Pancreas (tissue), 10 donors: ENCODE data around the gene ABITRAM. TPM values are rescaled to one million over a fixed set of nuclear protein-coding genes. Genes with fewer than 3 reads are reported as not detected.
"Not testable (repeated sequence)": the region's sequence is repeated elsewhere in the genome, so short reads cannot be mapped to it uniquely, and the experiment has no call there.

Experiments used
- ATAC-seq, 4 donors: fragments of 200-7000 bp; cut with Tn5 transposase; one replicate each; pipeline versions ENCODE4 v1.8.0 to v1.9.1; 2020; ENCODE audit warnings: mild to moderate bottlenecking in 4 of 4, moderate library complexity in 4 of 4
- DNase-seq, 6 donors: peaks; one replicate each; pipeline ENCODE4 v3.0.0-alpha.2; 2020
- FAIRE-seq: peaks from 2 replicates; lab custom pipeline; 2012; peaks lifted over from hg19 to GRCh38; lab: Jason Lieb, UNC
- H3K27ac ChIP-seq, 4 donors: fragments of 200-600 bp; sonication (generic); 1 replicate in 3 of 4; 2 replicates in 1 of 4; pipeline versions ENCODE4 v1.5.0 to v1.8.0; 2020
- H3K27me3 ChIP-seq, 4 donors: fragments of 200-600 bp; one replicate each; pipeline ENCODE4 v1.8.0; 2021
- H3K36me3 ChIP-seq, 3 donors: fragments of 200-600 bp; sonication (generic) in 1 of 3; one replicate each; pipeline versions ENCODE4 v1.5.0 to v1.8.0; 2020 to 2021
- H3K4me1 ChIP-seq, 3 donors: fragments of 200-600 bp; one replicate each; pipeline ENCODE4 v1.8.0; 2021
- H3K4me3 ChIP-seq, 4 donors: fragments of 200-600 bp; sonication (generic) in 2 of 4; one replicate each; pipeline versions ENCODE4 v1.5.0 to v1.8.0; 2020 to 2021
- H3K9me3 ChIP-seq, 4 donors: fragments of 200-600 bp; one replicate each; pipeline ENCODE4 v1.8.0; 2021
- CTCF ChIP-seq, 4 donors: fragments of 200-600 bp; sonication (generic) in 3 of 4; IDR thresholded peaks; one replicate each; pipeline versions ENCODE4 v1.5.0 to v1.8.0; 2021; ENCODE audit warnings: antibody characterized with exemption in 4 of 4
- WGBS, 2 donors: extraction: QIAGEN DNeasy Blood & Tissue Kit; methylation state at CpG; one replicate each; pipeline ENCODE4 v1.1.7; 2013; 5-methylcytosine and 5-hydroxymethylcytosine counted together
- intact Hi-C, 3 donors: fragments of 100-400 bp; cut with DNase I; formaldehyde crosslinking; loops; one replicate each; pipeline versions ENCODE4 v1.11.1 to v1.14.2; 2022
- polyA plus RNA-seq, 2 donors: library from polyadenylated mRNA; stranded (reverse); fragments of 200-250 nt; gene quantifications; one replicate each; pipeline ENCODE4 v1.2.3, GENCODE V29; 2013
- total RNA-seq, 6 donors: library from RNA; stranded (reverse); fragmentation: NEBNext Ultra II Directional in 4 of 6; extraction: Animal tissue kit (Norgen Biotek cat#: 25700) in 4 of 6; gene quantifications; one replicate each; pipeline versions ENCODE4 v1.2.1 to v1.2.4, GENCODE V29; 2021 to 2023
- donor health status: healthy with polysubstance abuse.
- donor health status: DM: no; HTN: no; CAD: no; lungs with moderate emphysema.
- donor health status: DM: no; HTN: no; CAD: no.
- donor health status: control.
- donor health status: control.
- donor health status: Bipolar disorder and iron deficiency.
- donor health status: DM: yes; HTN: yes; CAD: no.
- donor health status: DM: no; HTN: no; CAD: no.
- donor health status: DM: no; HTN: no; CAD: no.
- donor health status: DM: yes; HTN: yes; CAD: no.

The ABITRAM gene
- total and polyA plus RNA-seq, 8 donors: 5.7 to 8.1 (median 7.3) TPM

- no peak for DNase-seq
- 71 to 72% methylated on average over 4 of the region's 4 CpGs for WGBS, 2 donors
- Histone ChIP-seq H3K36me3 (peaks cover 0 to 57% (median 12%) of the 10 kb centered on the region in 3 donors), H3K4me1 (no peaks in the 10 kb centered on the region), H3K4me3 (no peak overlapping the region), H3K27me3 (no peaks in the 10 kb centered on the region), H3K9me3 (no peaks in the 10 kb centered on the region), H3K27ac (no peak overlapping the region)
- intact Hi-C loops: no loop called here
- FAIRE-seq: no peak
- TF ChIP-seq CTCF (IDR thresholded peaks at IDR 0.05): no peak
- no peak for ATAC-seq
These were observed 39.8 kb upstream of the ABITRAM start for GRCh38 chr9:108894225-108894997.

GRCh38 chr9:108897324-108898096, 36.7 kb upstream of the ABITRAM start:
- Histone ChIP-seq H3K9me3 (no peaks in the 10 kb centered on the region), H3K4me1 (no peaks in the 10 kb centered on the region), H3K4me3 (no peak overlapping the region), H3K27me3 (no peaks in the 10 kb centered on the region), H3K27ac (no peak overlapping the region), H3K36me3 (peaks cover 0 to 56% (median 6%) of the 10 kb centered on the region in 3 donors)
- intact Hi-C loops: no loop called here
- DNase-seq: no peak
- TF ChIP-seq CTCF (IDR thresholded peaks at IDR 0.05): no peak
- no peak for FAIRE-seq
- ATAC-seq: no peak
- WGBS, 2 donors: 92 to 97% methylated on average over 2 of the region's 2 CpGs

- H3K27ac ChIP-seq, intact Hi-C loops, H3K27me3 ChIP-seq, FAIRE-seq, DNase-seq, H3K4me3 ChIP-seq, H3K9me3 ChIP-seq, ATAC-seq, H3K4me1 ChIP-seq: not testable (repeated sequence)
- 94 to 95% methylated on average over 8 of the region's 8 CpGs for WGBS, 2 donors
- H3K36me3 ChIP-seq: peaks cover 0 to 41% (median 6%) of the 10 kb centered on the region in 3 donors
These were observed 35.0 kb upstream of the ABITRAM start for GRCh38 chr9:108899023-108899695.

- Histone ChIP-seq H3K4me1 (no peaks in the 10 kb centered on the region), H3K27ac (no peak overlapping the region), H3K27me3 (no peaks in the 10 kb centered on the region), H3K4me3 (no peak overlapping the region), H3K36me3 (peaks cover 0 to 41% (median 11%) of the 10 kb centered on the region in 3 donors), H3K9me3 (no peaks in the 10 kb centered on the region)
- ATAC-seq: no peak
- no peak for FAIRE-seq
- intact Hi-C loops: no loop called here
- DNase-seq: no peak
- no peak for TF ChIP-seq CTCF (IDR thresholded peaks at IDR 0.05)
- 85 to 92% methylated on average over 5 of the region's 5 CpGs for WGBS, 2 donors
These were observed 34.0 kb upstream of the ABITRAM start for GRCh38 chr9:108900176-108900575.

- 73 to 80% methylated on average over 2 of the region's 2 CpGs for WGBS, 2 donors
- peaks cover 0 to 36% (median 27%) of the 10 kb centered on the region in 3 donors for H3K36me3 ChIP-seq
- no peaks in the 10 kb centered on the region for H3K9me3 ChIP-seq
- no peak for TF ChIP-seq CTCF (IDR thresholded peaks at IDR 0.05)
- no peaks in the 10 kb centered on the region for H3K4me1 ChIP-seq
- FAIRE-seq (no peak), DNase-seq (no peak), ATAC-seq (no peak)
- H3K27me3 ChIP-seq: no peaks in the 10 kb centered on the region
- no peak overlapping the region for H3K4me3 ChIP-seq
- no peak overlapping the region for H3K27ac ChIP-seq
- intact Hi-C loops: no loop called here
These were observed 30.6 kb upstream of the ABITRAM start for GRCh38 chr9:108903420-108904103.
